H1 (cell line): ENCODE measurements around the gene EPB41L1.

Experiments used
- CBX8 ChIP-seq: fragments of 300-800, 300-1000 bp; sonication (generic); IDR thresholded peaks from 2 replicates; pipeline ENCODE4 v1.7.1; 2016; ENCODE audit warnings: low read depth, low read length, borderline replicate concordance
- TF ChIP-seq, protein P1 (sequence below), 3 experiments: IDR thresholded peaks; 1 replicate in 2 of 3; 2 replicates in 1 of 3; pipeline versions ENCODE4 v1.5.1 to v1.6.1; 2011; ENCODE audit warnings: low read length in 3 of 3, mild to moderate bottlenecking in 3 of 3, inconsistent platforms in 2 of 3, low read depth in 1 of 3, moderate library complexity in 1 of 3; ENCODE audit not compliant: insufficient read depth in 1 of 3; ENCODE audit errors: control extremely low read depth in 1 of 3

- TF ChIP-seq, protein P1, sequence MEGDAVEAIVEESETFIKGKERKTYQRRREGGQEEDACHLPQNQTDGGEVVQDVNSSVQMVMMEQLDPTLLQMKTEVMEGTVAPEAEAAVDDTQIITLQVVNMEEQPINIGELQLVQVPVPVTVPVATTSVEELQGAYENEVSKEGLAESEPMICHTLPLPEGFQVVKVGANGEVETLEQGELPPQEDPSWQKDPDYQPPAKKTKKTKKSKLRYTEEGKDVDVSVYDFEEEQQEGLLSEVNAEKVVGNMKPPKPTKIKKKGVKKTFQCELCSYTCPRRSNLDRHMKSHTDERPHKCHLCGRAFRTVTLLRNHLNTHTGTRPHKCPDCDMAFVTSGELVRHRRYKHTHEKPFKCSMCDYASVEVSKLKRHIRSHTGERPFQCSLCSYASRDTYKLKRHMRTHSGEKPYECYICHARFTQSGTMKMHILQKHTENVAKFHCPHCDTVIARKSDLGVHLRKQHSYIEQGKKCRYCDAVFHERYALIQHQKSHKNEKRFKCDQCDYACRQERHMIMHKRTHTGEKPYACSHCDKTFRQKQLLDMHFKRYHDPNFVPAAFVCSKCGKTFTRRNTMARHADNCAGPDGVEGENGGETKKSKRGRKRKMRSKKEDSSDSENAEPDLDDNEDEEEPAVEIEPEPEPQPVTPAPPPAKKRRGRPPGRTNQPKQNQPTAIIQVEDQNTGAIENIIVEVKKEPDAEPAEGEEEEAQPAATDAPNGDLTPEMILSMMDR (IDR thresholded peaks at IDR 0.05; ENCODE audit: control extremely low read depth in 1 of 3, insufficient read depth in 1 of 3, low read depth in 1 of 3, low read length in 3 of 3), result no peak
- no peak for TF ChIP-seq CBX8
Measured at GRCh38 chr20:36255445-36255844, 100.9 kb downstream of the EPB41L1 start.
